VCaP (cell line): ENCODE results near the gene BSPRY.

Source experiments
- H3K27ac ChIP-seq: fragments of 450-650 bp; 2 replicates; pipeline ENCODE4 v1.5.1; 2017
- CTCF ChIP-seq: fragments of 450-650 bp; conservative IDR thresholded peaks from 2 replicates; pipeline ENCODE4 v1.5.1; 2017; ENCODE audit warnings: mild to moderate bottlenecking, moderate library complexity

Gene BSPRY

GRCh38 chr9:113322671-113323070 lies 26.7 kb upstream of the BSPRY start:
- no peak for TF ChIP-seq CTCF
- no peak overlapping the region for H3K27ac ChIP-seq

GRCh38 chr9:113326230-113326629 lies 23.1 kb upstream of the BSPRY start:
- no peak overlapping the region for H3K27ac ChIP-seq
- no peak for TF ChIP-seq CTCF

- no peak for TF ChIP-seq CTCF
- no peak overlapping the region for H3K27ac ChIP-seq
Measured at GRCh38 chr9:113328045-113328782, 21.1 kb upstream of the BSPRY start.

- H3K27ac ChIP-seq, result no peak overlapping the region
- TF ChIP-seq CTCF, result no peak
Measured at GRCh38 chr9:113331780-113332179, 17.6 kb upstream of the BSPRY start.

- no peak for TF ChIP-seq CTCF
- no peak overlapping the region for H3K27ac ChIP-seq
Measured at GRCh38 chr9:113337714-113338113, 11.6 kb upstream of the BSPRY start.

- H3K27ac ChIP-seq, result peak within 1 kb of the TSS; percentile 75
- no peak; the same call in 1 of the 2 replicates for TF ChIP-seq CTCF
Measured at GRCh38 chr9:113340011-113340699, 9.2 kb upstream of the BSPRY start, which contains the start of gene WDR31. TSS of gene WDR31 (minus strand) at chr9:113340275. CDS start at chr9:113332022, 8,253 bp downstream.

GRCh38 chr9:113341712-113342410 lies 7.5 kb upstream of the BSPRY start:
- H3K27ac ChIP-seq, result no peak overlapping the region
- TF ChIP-seq CTCF, result no peak
